ENCODE results near the gene AVPI1. TPM values are rescaled to one million over a fixed set of nuclear protein-coding genes. Genes with fewer than 3 reads are reported as not detected.

AVPI1 gene
- polyA plus RNA-seq, 1 donor (not counting 4 experiments of a cell fraction or from before 2014, with no cell fraction given) = 48.8 TPM

- Histone ChIP-seq H3K36me3 (ENCODE audit: control insufficient read depth in 2 of 2, extremely low read depth in 1 of 2, insufficient read depth in 2 of 2, low read length in 2 of 2) (no peaks in the 10 kb centered on the region), H3K4me2 (ENCODE audit: control insufficient read depth, extremely low read depth, insufficient read depth, low read depth, low read length) (peak overlapping the region; percentile 22), H4K20me1 (ENCODE audit: control insufficient read depth, extremely low read depth, insufficient read depth, low read length) (no peaks in the 10 kb centered on the region), H3K4me1 (ENCODE audit: control insufficient read depth, extremely low read depth, insufficient read depth, low read length) (peaks cover 13% of the 10 kb centered on the region), H3K27ac (ENCODE audit: control insufficient read depth, insufficient read depth, low read length) (no peak overlapping the region), H2AFZ (ENCODE audit: control insufficient read depth, low read length) (no peak overlapping the region), H3K27me3 (ENCODE audit: control insufficient read depth, extremely low read depth, insufficient read depth, low read length) (no peaks in the 10 kb centered on the region), H3K9me3 (ENCODE audit: control insufficient read depth, low read depth, low read length) (no peaks in the 10 kb centered on the region), H3K9ac (ENCODE audit: control insufficient read depth, extremely low read depth, insufficient read depth, low read length) (no peak overlapping the region), H3K9me1 (ENCODE audit: control insufficient read depth, extremely low read depth, insufficient read depth, low read length) (no peaks in the 10 kb centered on the region), H3K79me2 (ENCODE audit: control insufficient read depth, insufficient read depth, low read length) (peaks cover 4% of the 10 kb centered on the region), H3K4me3 (ENCODE audit: control insufficient read depth in 2 of 3, extremely low read depth in 1 of 3, insufficient read depth in 2 of 3, low read depth in 1 of 3, low read length in 3 of 3) (no peak overlapping the region)
- FAIRE-seq (peak; percentile 60), DNase-seq (ENCODE audit: low read depth, low spot score) (no peak)
- TF ChIP-seq CTCF (optimal IDR thresholded peaks at IDR 0.05 in 1 of 3, IDR thresholded peaks at IDR 0.05 in 1 of 3, conservative IDR thresholded peaks at IDR 0.05 in 1 of 3; ENCODE audit: extremely low read depth in 1 of 3, insufficient read depth in 2 of 3, low read length in 3 of 3) = peak; percentile 73 to 82 (median 76)
- TF ChIP-seq EZH2 (IDR thresholded peaks at IDR 0.05; ENCODE audit: low read length) = no peak
- dilution Hi-C loops (cut with MboI; ENCODE audit: extremely low pct_ligation_motif_present, low sequenced_read_pairs) = no loop called here
These were observed 22.2 kb upstream of the AVPI1 start for GRCh38 chr10:97708976-97709946.

GRCh38 chr10:97708167-97708566, 21.1 kb upstream of the AVPI1 start:
- no peak overlapping the region for H3K9ac ChIP-seq (ENCODE audit: control insufficient read depth, extremely low read depth, insufficient read depth, low read length)
- no peaks in the 10 kb centered on the region for H3K9me1 ChIP-seq (ENCODE audit: control insufficient read depth, extremely low read depth, insufficient read depth, low read length)
- no peaks in the 10 kb centered on the region for H3K79me2 ChIP-seq (ENCODE audit: control insufficient read depth, insufficient read depth, low read length)
- H3K4me1 ChIP-seq (ENCODE audit: control insufficient read depth, extremely low read depth, insufficient read depth, low read length) = peaks cover 11% of the 10 kb centered on the region
- no peak for TF ChIP-seq EZH2 (IDR thresholded peaks at IDR 0.05; ENCODE audit: low read length)
- TF ChIP-seq CTCF (optimal IDR thresholded peaks at IDR 0.05 in 1 of 3, IDR thresholded peaks at IDR 0.05 in 1 of 3, conservative IDR thresholded peaks at IDR 0.05 in 1 of 3; ENCODE audit: extremely low read depth in 1 of 3, insufficient read depth in 2 of 3, low read length in 3 of 3) = no peak
- H2AFZ ChIP-seq (ENCODE audit: control insufficient read depth, low read length) = no peak overlapping the region
- H3K27me3 ChIP-seq (ENCODE audit: control insufficient read depth, extremely low read depth, insufficient read depth, low read length) = no peaks in the 10 kb centered on the region
- dilution Hi-C loops (cut with MboI; ENCODE audit: extremely low pct_ligation_motif_present, low sequenced_read_pairs) = no loop called here
- no peak overlapping the region for H3K4me2 ChIP-seq (ENCODE audit: control insufficient read depth, extremely low read depth, insufficient read depth, low read depth, low read length)
- H3K9me3 ChIP-seq (ENCODE audit: control insufficient read depth, low read depth, low read length) = no peaks in the 10 kb centered on the region
- DNase-seq (ENCODE audit: low read depth, low spot score) (no peak), FAIRE-seq (no peak)
- H3K36me3 ChIP-seq (ENCODE audit: control insufficient read depth in 2 of 2, extremely low read depth in 1 of 2, insufficient read depth in 2 of 2, low read length in 2 of 2) = no peaks in the 10 kb centered on the region
- no peaks in the 10 kb centered on the region for H4K20me1 ChIP-seq (ENCODE audit: control insufficient read depth, extremely low read depth, insufficient read depth, low read length)
- H3K4me3 ChIP-seq (ENCODE audit: control insufficient read depth in 2 of 3, extremely low read depth in 1 of 3, insufficient read depth in 2 of 3, low read depth in 1 of 3, low read length in 3 of 3) = no peak overlapping the region
- H3K27ac ChIP-seq (ENCODE audit: control insufficient read depth, insufficient read depth, low read length) = no peak overlapping the region
